K562 (cell line): ENCODE data around the gene TRPM6. TPM values are rescaled to one million over a fixed set of nuclear protein-coding genes. Genes with fewer than 3 reads are reported as not detected.

Experiments used
- ATAC-seq: fragments of 200-7000 bp; cut with Tn5 transposase; 3 replicates; pipeline ENCODE4 v1.9.1; 2020; ENCODE audit warnings: moderate library complexity
- BruUV-seq: library from RNA; stranded (reverse); fragments of 400-500 nt; replicated peaks from 2 replicates; lab custom pipeline; 2021; lab: Mats Ljungman, UMichigan
- CTCF ChIA-PET: fragments of 300-600 bp; formaldehyde crosslinking; extraction: SDS; loops from one replicate; lab custom pipeline; 2021; ENCODE audit warnings: low intra/inter-chr PET ratio; lab: Yijun Ruan, JAX
- POLR2A ChIA-PET: fragments of 300-600, 350-650 bp; sonication (Branson Sonifier 250); formaldehyde crosslinking; extraction: SDS; loops from one replicate; lab custom pipeline; 2021; ENCODE audit warnings: antibody characterized with exemption, inconsistent platforms; lab: Yijun Ruan, JAX
- DNase-seq, 4 experiments: peaks; one replicate each; pipeline versions ENCODE4 v3.0.0 to v3.0.0-alpha.2; 2011 to 2018; ENCODE audit warnings: low spot score in 3 of 4, mixed read lengths in 3 of 4; ENCODE audit errors: extremely low read depth in 1 of 4
- FAIRE-seq: peaks from 2 replicates; lab custom pipeline; 2011; peaks lifted over from hg19 to GRCh38; lab: Jason Lieb, UNC
- H2AFZ ChIP-seq: 2 replicates; pipeline ENCODE4 v1.6.0; 2011; ENCODE audit warnings: low read depth, low read length, control low read depth, inconsistent platforms
- H3K27ac ChIP-seq: fragments of 200-600 bp; 3 replicates; pipeline ENCODE4 v1.8.0; 2011; ENCODE audit warnings: low read depth, mild to moderate bottlenecking, control low read depth, inconsistent platforms, low read length, moderate library complexity, mixed read lengths; ENCODE audit errors: extremely low read depth
- H3K27me3 ChIP-seq, 2 experiments: fragments of 300-600 bp in 1 of 2; 2 replicates in 1 of 2; 3 replicates in 1 of 2; pipeline versions ENCODE4 v1.6.0 to v1.8.0; 2011; ENCODE audit warnings: inconsistent platforms in 2 of 2, low read length in 2 of 2, mild to moderate bottlenecking in 1 of 2, mixed read lengths in 1 of 2, moderate library complexity in 1 of 2; ENCODE audit not compliant: control insufficient read depth in 2 of 2, insufficient read depth in 2 of 2
- H3K36me3 ChIP-seq: fragments of 300-600 bp; 3 replicates; pipeline ENCODE4 v1.8.0; 2011; ENCODE audit warnings: mild to moderate bottlenecking, low read length, inconsistent platforms; ENCODE audit not compliant: control insufficient read depth, insufficient read depth
- H3K4me1 ChIP-seq, 2 experiments: fragments of 200-600 bp in 1 of 2; replicated peaks in 1 of 2; 2 replicates in 1 of 2; 3 replicates in 1 of 2; pipeline versions ENCODE4 v1.5.1 to v1.8.0; 2011; ENCODE audit warnings: inconsistent platforms in 2 of 2, low read length in 2 of 2, mild to moderate bottlenecking in 1 of 2, mixed read lengths in 1 of 2, moderate library complexity in 1 of 2; ENCODE audit not compliant: control insufficient read depth in 2 of 2, insufficient read depth in 2 of 2
- H3K4me2 ChIP-seq: 2 replicates; pipeline ENCODE4 v1.6.1; 2011; ENCODE audit warnings: low read length, control low read depth, inconsistent platforms, mixed read lengths; ENCODE audit not compliant: insufficient read depth
- H3K4me3 ChIP-seq: fragments of 200-600 bp; sonication (generic), shearing (Covaris generic); 2 replicates; pipeline ENCODE4 v1.5.1; 2016; ENCODE audit warnings: control low read depth, inconsistent platforms
- H3K79me2 ChIP-seq: fragments of 200-600 bp; 3 replicates; pipeline ENCODE4 v1.8.0; 2011; ENCODE audit warnings: low read length, inconsistent platforms; ENCODE audit not compliant: control insufficient read depth, insufficient read depth
- H3K9ac ChIP-seq, 2 experiments: 2 replicates each; pipeline versions ENCODE4 v1.6.0 to v1.6.1; 2011; ENCODE audit warnings: low read depth in 2 of 2, low read length in 2 of 2, control low read depth in 1 of 2, inconsistent platforms in 1 of 2, mild to moderate bottlenecking in 1 of 2, mixed read lengths in 1 of 2; ENCODE audit not compliant: insufficient read depth in 1 of 2
- H3K9me1 ChIP-seq: one replicate; pipeline ENCODE4 v1.6.0; 2011; ENCODE audit warnings: inconsistent platforms, mild to moderate bottlenecking, low read length, moderate library complexity; ENCODE audit not compliant: control insufficient read depth, insufficient read depth
- H3K9me3 ChIP-seq: replicated peaks from 2 replicates; pipeline ENCODE4 v1.5.1; 2011; ENCODE audit warnings: low read depth, low read length, inconsistent platforms; ENCODE audit not compliant: control insufficient read depth, insufficient read depth
- H4K20me1 ChIP-seq: replicated peaks from 2 replicates; pipeline ENCODE4 v1.6.1; 2011; ENCODE audit warnings: low read length, inconsistent platforms, mixed read lengths; ENCODE audit not compliant: control insufficient read depth, insufficient read depth
- CCAR2 ChIP-seq: fragments of 200-400 bp; formaldehyde crosslinking; IDR thresholded peaks from 2 replicates; pipeline ENCODE4 v1.6.1; 2017; ENCODE audit warnings: mild to moderate bottlenecking, low read depth, low read length
- MCM7 ChIP-seq, 2 experiments: fragments of 450-650 bp; IDR thresholded peaks; 2 replicates each; pipeline ENCODE4 v1.6.1; 2016 to 2018
- MTA2 ChIP-seq: fragments of 450-650 bp; IDR thresholded peaks from 2 replicates; pipeline ENCODE4 v1.6.1; 2016; ENCODE audit warnings: low read depth
- NCOR1 ChIP-seq: fragments of 450-650 bp; IDR thresholded peaks from 2 replicates; pipeline ENCODE4 v1.6.1; 2016; ENCODE audit warnings: mild to moderate bottlenecking, moderate library complexity
- WGBS: fragments of 100-300 bp; shearing (Covaris generic); methylation state at CpG from one replicate; pipeline ENCODE4 v1.1.6; 2016; ENCODE audit warnings: low coverage, mixed read lengths; ENCODE audit not compliant: insufficient coverage; ENCODE audit errors: missing lambda C conversion rate; 5-methylcytosine and 5-hydroxymethylcytosine counted together
- in situ Hi-C: fragments of 300-500 bp; cut with MboI; formaldehyde crosslinking; loops from 4 replicates; pipeline ENCODE4 v1.15.0; 2018; ENCODE audit warnings: inconsistent platforms, mixed read lengths
- intact Hi-C: fragments of 100-400 bp; cut with micrococcal nuclease; formaldehyde crosslinking; loops from 2 replicates; pipeline ENCODE4 v1.14.2; 2022
- polyA plus RNA-seq, 8 experiments: library from polyadenylated mRNA; depleted of rRNA in 4 of 8; stranded (reverse) in 5 of 8; unstranded in 3 of 8; fragments of >200 nt; fragmentation: Nextera tagmentation in 2 of 8; fragmentation: Illumina TruSeq in 1 of 8; extraction: Ambion mirVana in 2 of 8; extraction: Trizol in 1 of 8; gene quantifications; 2 replicates each; pipeline versions ENCODE4 v1.2.1 to v1.2.3, GENCODE V29; 2011 to 2014; ENCODE audit warnings: inconsistent platforms in 1 of 8, missing spikeins in 1 of 8
- total RNA-seq, 7 experiments: library from RNA; depleted of rRNA in 6 of 7; stranded (reverse); fragments of >200 nt in 6 of 7; fragmentation: Illumina TruSeq in 2 of 7; extraction: Trizol in 2 of 7; gene quantifications; 2 replicates each; pipeline versions ENCODE4 v1.2.1 to v1.2.3, GENCODE V29; 2011 to 2021; ENCODE audit warnings: low replicate concordance in 1 of 7
- TF ChIP-seq, protein P1 (sequence below): fragments of 450-650 bp; IDR thresholded peaks from 2 replicates; pipeline ENCODE4 v1.6.1; 2018; ENCODE audit not compliant: partially characterized antibody
- TF ChIP-seq, protein P2 (sequence below): IDR thresholded peaks from 2 replicates; pipeline ENCODE4 v1.6.1; 2016; ENCODE audit warnings: missing genetic modification characterization, missing compliant biosample characterization
- TF ChIP-seq, protein P3 (sequence below): IDR thresholded peaks from 2 replicates; pipeline ENCODE4 v1.6.1; 2014; ENCODE audit warnings: antibody characterized with exemption
- TF ChIP-seq, protein P4 (sequence below): sonication (generic); formaldehyde crosslinking; IDR thresholded peaks from 2 replicates; pipeline ENCODE4 v1.8.0; 2022; ENCODE audit warnings: missing genetic modification reagents, mild to moderate bottlenecking, borderline replicate concordance

Gene TRPM6
- total and polyA plus RNA-seq, 9 of the 15 experiments (the other 6 are each of a cell fraction or from before 2014, with no cell fraction given) = 0.03 to 0.16 (median 0.09) TPM

DNA sequence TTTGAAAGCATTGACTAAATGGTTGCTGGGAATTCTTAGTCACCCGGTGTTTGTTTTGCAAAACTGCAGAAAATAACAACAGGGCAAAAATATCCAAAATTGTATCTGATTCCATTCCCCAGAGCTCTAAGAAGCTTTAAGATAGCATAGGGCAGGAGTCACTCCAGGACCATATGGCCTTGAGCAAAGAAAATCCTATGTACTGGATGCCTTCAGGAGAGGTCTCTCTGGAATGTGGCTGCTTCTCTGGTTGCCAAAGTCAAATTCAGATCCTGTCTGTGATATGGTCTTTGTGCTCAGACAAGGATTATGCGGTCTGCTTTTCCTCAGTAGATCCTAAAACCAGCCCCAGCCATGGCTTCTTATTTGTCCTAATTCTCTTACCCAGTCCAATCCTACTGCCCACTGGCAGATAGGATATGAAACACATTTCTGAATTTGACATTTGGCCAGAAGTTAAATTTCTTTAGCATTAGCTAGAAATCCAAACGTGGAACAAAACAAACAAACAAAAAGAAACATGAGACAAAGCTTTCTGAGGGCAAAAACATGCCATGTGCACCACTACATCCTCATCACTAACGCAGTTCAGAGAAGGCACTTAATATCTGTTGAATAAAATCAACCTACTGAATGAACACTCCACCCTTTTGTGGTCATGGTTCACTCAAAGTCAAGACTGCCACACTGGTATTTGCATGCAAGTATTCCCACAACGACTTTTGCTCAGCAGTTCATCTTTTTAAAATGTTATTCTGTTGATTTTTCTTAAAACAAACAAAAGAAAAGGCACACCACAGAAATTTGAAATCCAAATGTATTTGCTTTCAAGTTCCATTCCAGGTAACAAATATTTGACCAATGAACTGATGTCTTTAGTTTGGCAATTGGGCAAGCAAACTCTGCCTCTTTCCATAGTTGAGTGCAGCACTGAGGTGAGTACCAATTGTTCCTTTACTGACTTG, 165.7 kb downstream of the TRPM6 start:
- ChIA-PET POLR2A (no interaction called here), CTCF (no interaction called here)
- H3K4me2 ChIP-seq = no peak overlapping the region
- BruUV-seq = no TSS peak
- H3K4me3 ChIP-seq = no peak overlapping the region
- no peaks in the 10 kb centered on the region for H3K9me3 ChIP-seq
- H3K27me3 ChIP-seq = peaks cover 0 to 3% of the 10 kb centered on the region in 2 experiments; a peak in 1 of 5 replicates
- no peak overlapping the region for H2AFZ ChIP-seq
- H3K9ac ChIP-seq = no peak overlapping the region
- no peaks in the 10 kb centered on the region for H3K36me3 ChIP-seq
- no peak overlapping the region for H3K27ac ChIP-seq
- ATAC-seq (no peak), DNase-seq (no peak), FAIRE-seq (no peak)
- no peaks in the 10 kb centered on the region for H3K4me1 ChIP-seq
- H3K9me1 ChIP-seq = no peaks in the 10 kb centered on the region
- intact Hi-C loops (no loop called here), in situ Hi-C loops (no loop called here)
- H4K20me1 ChIP-seq = no peaks in the 10 kb centered on the region
- 0% methylated on average over 5 of the region's 5 CpGs for WGBS
- H3K79me2 ChIP-seq = no peaks in the 10 kb centered on the region
- TF ChIP-seq, protein P1, sequence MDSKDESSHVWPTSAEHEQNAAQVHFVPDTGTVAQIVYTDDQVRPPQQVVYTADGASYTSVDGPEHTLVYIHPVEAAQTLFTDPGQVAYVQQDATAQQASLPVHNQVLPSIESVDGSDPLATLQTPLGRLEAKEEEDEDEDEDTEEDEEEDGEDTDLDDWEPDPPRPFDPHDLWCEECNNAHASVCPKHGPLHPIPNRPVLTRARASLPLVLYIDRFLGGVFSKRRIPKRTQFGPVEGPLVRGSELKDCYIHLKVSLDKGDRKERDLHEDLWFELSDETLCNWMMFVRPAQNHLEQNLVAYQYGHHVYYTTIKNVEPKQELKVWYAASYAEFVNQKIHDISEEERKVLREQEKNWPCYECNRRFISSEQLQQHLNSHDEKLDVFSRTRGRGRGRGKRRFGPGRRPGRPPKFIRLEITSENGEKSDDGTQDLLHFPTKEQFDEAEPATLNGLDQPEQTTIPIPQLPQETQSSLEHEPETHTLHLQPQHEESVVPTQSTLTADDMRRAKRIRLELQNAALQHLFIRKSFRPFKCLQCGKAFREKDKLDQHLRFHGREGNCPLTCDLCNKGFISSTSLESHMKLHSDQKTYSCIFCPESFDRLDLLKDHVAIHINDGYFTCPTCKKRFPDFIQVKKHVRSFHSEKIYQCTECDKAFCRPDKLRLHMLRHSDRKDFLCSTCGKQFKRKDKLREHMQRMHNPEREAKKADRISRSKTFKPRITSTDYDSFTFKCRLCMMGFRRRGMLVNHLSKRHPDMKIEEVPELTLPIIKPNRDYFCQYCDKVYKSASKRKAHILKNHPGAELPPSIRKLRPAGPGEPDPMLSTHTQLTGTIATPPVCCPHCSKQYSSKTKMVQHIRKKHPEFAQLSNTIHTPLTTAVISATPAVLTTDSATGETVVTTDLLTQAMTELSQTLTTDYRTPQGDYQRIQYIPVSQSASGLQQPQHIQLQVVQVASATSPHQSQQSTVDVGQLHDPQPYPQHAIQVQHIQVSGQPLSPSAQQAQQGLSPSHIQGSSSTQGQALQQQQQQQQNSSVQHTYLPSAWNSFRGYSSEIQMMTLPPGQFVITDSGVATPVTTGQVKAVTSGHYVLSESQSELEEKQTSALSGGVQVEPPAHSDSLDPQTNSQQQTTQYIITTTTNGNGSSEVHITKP = no peak
- TF ChIP-seq, protein P2, sequence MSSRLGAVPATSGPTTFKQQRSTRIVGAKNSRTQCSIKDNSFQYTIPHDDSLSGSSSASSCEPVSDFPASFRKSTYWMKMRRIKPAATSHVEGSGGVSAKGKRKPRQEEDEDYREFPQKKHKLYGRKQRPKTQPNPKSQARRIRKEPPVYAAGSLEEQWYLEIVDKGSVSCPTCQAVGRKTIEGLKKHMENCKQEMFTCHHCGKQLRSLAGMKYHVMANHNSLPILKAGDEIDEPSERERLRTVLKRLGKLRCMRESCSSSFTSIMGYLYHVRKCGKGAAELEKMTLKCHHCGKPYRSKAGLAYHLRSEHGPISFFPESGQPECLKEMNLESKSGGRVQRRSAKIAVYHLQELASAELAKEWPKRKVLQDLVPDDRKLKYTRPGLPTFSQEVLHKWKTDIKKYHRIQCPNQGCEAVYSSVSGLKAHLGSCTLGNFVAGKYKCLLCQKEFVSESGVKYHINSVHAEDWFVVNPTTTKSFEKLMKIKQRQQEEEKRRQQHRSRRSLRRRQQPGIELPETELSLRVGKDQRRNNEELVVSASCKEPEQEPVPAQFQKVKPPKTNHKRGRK (tag) = no peak
- TF ChIP-seq NCOR1 (no peak), MTA2 (no peak), MCM7 (IDR thresholded peaks at IDR 0.05) (no peak), CCAR2 (no peak)
- TF ChIP-seq, protein P3, sequence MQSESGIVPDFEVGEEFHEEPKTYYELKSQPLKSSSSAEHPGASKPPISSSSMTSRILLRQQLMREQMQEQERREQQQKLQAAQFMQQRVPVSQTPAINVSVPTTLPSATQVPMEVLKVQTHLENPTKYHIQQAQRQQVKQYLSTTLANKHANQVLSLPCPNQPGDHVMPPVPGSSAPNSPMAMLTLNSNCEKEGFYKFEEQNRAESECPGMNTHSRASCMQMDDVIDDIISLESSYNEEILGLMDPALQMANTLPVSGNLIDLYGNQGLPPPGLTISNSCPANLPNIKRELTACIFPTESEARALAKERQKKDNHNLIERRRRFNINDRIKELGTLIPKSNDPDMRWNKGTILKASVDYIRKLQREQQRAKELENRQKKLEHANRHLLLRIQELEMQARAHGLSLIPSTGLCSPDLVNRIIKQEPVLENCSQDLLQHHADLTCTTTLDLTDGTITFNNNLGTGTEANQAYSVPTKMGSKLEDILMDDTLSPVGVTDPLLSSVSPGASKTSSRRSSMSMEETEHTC = no peak
- TF ChIP-seq, protein P4, sequence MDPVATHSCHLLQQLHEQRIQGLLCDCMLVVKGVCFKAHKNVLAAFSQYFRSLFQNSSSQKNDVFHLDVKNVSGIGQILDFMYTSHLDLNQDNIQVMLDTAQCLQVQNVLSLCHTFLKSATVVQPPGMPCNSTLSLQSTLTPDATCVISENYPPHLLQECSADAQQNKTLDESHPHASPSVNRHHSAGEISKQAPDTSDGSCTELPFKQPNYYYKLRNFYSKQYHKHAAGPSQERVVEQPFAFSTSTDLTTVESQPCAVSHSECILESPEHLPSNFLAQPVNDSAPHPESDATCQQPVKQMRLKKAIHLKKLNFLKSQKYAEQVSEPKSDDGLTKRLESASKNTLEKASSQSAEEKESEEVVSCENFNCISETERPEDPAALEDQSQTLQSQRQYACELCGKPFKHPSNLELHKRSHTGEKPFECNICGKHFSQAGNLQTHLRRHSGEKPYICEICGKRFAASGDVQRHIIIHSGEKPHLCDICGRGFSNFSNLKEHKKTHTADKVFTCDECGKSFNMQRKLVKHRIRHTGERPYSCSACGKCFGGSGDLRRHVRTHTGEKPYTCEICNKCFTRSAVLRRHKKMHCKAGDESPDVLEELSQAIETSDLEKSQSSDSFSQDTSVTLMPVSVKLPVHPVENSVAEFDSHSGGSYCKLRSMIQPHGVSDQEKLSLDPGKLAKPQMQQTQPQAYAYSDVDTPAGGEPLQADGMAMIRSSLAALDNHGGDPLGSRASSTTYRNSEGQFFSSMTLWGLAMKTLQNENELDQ (CRISPR knock-in tag) = no peak
